Hepatocyte (in vitro differentiated cells): ENCODE measurements around the gene FAM241A.

ENCODE experiments used
- EZH2 ChIP-seq: fragments of 200-600 bp; sonication (generic); IDR thresholded peaks from 2 replicates; pipeline ENCODE4 v1.6.1; 2016; ENCODE audit warnings: antibody characterized with exemption, mild to moderate bottlenecking, borderline replicate concordance
- EZH2phosphoT487 ChIP-seq: fragments of 200-600 bp; sonication (generic); IDR thresholded peaks from one replicate; pipeline ENCODE4 v1.6.1; 2018; ENCODE audit warnings: antibody characterized with exemption, mild to moderate bottlenecking, low read depth, moderate library complexity; ENCODE audit not compliant: unreplicated experiment, severe bottlenecking
- TF ChIP-seq, protein P1 (sequence below): fragments of 200-600 bp; sonication (generic); IDR thresholded peaks from 2 replicates; pipeline ENCODE4 v1.5.1; 2016; ENCODE audit warnings: antibody characterized with exemption, mild to moderate bottlenecking; ENCODE audit not compliant: poor library complexity

DNA sequence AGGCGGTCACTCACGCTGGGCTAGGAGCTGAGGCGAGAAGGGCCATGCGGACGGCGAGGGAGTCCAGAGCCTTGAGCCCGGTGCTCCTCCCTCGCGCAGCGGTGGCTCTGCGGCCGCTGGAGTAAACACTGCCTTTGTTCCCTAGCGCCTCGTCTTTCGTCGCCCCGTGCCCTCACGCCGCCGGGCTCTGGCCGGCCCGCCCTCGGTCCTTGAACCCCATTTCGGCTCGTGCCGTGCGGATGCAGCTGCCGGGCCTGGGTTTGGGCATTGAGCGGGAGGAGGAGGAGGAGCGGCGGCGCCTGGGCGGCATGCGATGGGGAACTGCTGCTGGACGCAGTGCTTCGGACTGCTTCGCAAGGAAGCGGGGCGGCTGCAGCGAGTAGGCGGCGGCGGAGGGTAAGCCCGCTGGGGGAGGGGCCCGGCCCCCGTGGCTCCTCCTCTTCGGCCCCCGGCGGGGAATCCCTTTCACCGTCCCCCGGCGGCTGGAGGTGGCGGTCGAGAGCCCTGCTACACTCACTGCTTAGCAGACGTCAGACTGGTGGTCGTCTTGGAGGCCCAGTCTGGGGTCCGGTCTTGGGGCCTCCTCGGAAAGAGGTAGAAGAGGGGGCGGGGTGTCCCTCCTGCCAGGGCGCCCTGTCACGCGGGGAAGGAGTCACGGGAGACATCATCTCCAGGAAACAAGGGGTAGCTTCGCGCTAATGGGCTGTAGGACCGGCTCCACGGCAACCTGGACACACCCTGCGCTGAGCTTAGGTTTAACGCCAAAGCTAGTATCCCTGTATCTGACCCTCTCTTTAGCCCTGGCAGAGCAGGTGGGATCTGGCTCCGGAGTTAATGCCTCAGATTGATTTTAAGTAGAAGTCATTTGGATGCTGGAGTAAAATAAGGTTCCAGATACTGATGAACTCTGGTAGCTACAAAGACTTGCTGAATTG, 86.8 kb downstream of the FAM241A start, which contains the start of gene AP1AR:
- TF ChIP-seq, protein P1, sequence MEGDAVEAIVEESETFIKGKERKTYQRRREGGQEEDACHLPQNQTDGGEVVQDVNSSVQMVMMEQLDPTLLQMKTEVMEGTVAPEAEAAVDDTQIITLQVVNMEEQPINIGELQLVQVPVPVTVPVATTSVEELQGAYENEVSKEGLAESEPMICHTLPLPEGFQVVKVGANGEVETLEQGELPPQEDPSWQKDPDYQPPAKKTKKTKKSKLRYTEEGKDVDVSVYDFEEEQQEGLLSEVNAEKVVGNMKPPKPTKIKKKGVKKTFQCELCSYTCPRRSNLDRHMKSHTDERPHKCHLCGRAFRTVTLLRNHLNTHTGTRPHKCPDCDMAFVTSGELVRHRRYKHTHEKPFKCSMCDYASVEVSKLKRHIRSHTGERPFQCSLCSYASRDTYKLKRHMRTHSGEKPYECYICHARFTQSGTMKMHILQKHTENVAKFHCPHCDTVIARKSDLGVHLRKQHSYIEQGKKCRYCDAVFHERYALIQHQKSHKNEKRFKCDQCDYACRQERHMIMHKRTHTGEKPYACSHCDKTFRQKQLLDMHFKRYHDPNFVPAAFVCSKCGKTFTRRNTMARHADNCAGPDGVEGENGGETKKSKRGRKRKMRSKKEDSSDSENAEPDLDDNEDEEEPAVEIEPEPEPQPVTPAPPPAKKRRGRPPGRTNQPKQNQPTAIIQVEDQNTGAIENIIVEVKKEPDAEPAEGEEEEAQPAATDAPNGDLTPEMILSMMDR = peak; percentile 45
- TF ChIP-seq EZH2phosphoT487 (no peak), EZH2 (no peak)
